ENCODE results near the gene THUMPD2.

The THUMPD2 gene

GRCh38 chr2:39778775-39779340 is at the start of gene THUMPD2:
TSS of gene THUMPD2 (minus strand) at chr2:39779258. CDS start at chr2:39779239, 19 bp downstream.
- H3K4me3 ChIP-seq (ENCODE audit: low read length) = peak within 1 kb of the TSS; percentile 56
- no peak for TF ChIP-seq CTCF (conservative IDR thresholded peaks at IDR 0.05; ENCODE audit: low read depth, low read length)
- DNase-seq (ENCODE audit: low read depth) = no peak

- no peak overlapping the region for H3K4me3 ChIP-seq (ENCODE audit: low read length)
- TF ChIP-seq CTCF (conservative IDR thresholded peaks at IDR 0.05; ENCODE audit: low read depth, low read length) = no peak
- no peak for DNase-seq (ENCODE audit: low read depth)
Measured at GRCh38 chr2:39821871-39822270, 42.8 kb upstream of the THUMPD2 start.

GRCh38 chr2:39816845-39817244 is 37.8 kb upstream of the THUMPD2 start:
- H3K4me3 ChIP-seq (ENCODE audit: low read length) = no peak overlapping the region
- no peak for DNase-seq (ENCODE audit: low read depth)
- no peak for TF ChIP-seq CTCF (conservative IDR thresholded peaks at IDR 0.05; ENCODE audit: low read depth, low read length)

GRCh38 chr2:39816428-39816827 is 37.4 kb upstream of the THUMPD2 start:
- no peak overlapping the region for H3K4me3 ChIP-seq (ENCODE audit: low read length)
- TF ChIP-seq CTCF (conservative IDR thresholded peaks at IDR 0.05; ENCODE audit: low read depth, low read length) = no peak
- no peak for DNase-seq (ENCODE audit: low read depth)

GRCh38 chr2:39805936-39806608 is 27.0 kb upstream of the THUMPD2 start:
- TF ChIP-seq CTCF (conservative IDR thresholded peaks at IDR 0.05; ENCODE audit: low read depth, low read length) = no peak
- peak; percentile 24 for DNase-seq (ENCODE audit: low read depth)
- no peak overlapping the region for H3K4me3 ChIP-seq (ENCODE audit: low read length)

- TF ChIP-seq CTCF (conservative IDR thresholded peaks at IDR 0.05; ENCODE audit: low read depth, low read length) = no peak
- H3K4me3 ChIP-seq (ENCODE audit: low read length) = no peak overlapping the region
- no peak for DNase-seq (ENCODE audit: low read depth)
Measured at GRCh38 chr2:39803839-39804238, 24.8 kb upstream of the THUMPD2 start.

GRCh38 chr2:39800752-39801151 is 21.7 kb upstream of the THUMPD2 start:
- no peak for TF ChIP-seq CTCF (conservative IDR thresholded peaks at IDR 0.05; ENCODE audit: low read depth, low read length)
- no peak overlapping the region for H3K4me3 ChIP-seq (ENCODE audit: low read length)
- DNase-seq (ENCODE audit: low read depth) = no peak

Measured in retinal pigment epithelial cell (primary cell).